SKM-1 (cell line): Measurements from ENCODE around the gene LIX1L.

Experiments used
- DNase-seq: peaks from one replicate; lab custom pipeline; 2025; ENCODE audit not compliant: unreplicated experiment; lab: John Stamatoyannopoulos, UW

Gene LIX1L

DNA sequence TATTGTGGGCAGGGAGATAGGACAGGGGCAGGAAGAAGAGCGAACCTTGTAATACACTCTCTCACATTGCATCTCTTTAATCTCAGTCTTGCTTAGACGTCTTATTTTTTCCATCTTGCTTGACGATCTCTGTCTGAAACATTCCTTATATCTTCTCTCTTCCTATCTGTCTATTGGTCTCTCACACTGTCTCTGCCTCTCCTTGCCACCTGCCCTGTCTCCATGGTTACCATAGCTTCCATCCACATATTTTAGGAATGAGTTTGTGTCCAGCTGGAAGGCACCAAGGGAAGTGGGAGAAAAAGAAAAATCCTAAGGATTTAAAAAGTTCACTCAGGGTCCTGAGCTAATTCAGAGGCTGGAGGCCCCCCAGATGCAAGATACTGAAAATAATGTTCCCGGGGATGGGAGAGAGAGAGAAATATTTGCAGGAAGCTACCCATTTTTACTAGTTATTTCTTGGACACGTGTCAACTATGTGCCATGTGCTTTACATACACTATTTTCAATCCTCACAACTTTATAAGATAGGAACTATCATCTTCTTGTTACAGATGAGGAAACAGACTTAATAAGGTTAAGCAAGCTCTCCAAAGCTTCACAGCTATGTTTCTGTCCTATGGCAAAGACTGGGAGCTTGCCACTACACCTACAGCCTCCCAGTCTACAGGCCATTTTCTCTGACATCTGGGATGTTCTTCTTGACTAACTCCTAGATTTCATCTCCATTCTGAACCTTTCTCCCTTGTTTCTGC lies 5.6 kb upstream of the LIX1L start:
- DNase-seq: no peak

DNA sequence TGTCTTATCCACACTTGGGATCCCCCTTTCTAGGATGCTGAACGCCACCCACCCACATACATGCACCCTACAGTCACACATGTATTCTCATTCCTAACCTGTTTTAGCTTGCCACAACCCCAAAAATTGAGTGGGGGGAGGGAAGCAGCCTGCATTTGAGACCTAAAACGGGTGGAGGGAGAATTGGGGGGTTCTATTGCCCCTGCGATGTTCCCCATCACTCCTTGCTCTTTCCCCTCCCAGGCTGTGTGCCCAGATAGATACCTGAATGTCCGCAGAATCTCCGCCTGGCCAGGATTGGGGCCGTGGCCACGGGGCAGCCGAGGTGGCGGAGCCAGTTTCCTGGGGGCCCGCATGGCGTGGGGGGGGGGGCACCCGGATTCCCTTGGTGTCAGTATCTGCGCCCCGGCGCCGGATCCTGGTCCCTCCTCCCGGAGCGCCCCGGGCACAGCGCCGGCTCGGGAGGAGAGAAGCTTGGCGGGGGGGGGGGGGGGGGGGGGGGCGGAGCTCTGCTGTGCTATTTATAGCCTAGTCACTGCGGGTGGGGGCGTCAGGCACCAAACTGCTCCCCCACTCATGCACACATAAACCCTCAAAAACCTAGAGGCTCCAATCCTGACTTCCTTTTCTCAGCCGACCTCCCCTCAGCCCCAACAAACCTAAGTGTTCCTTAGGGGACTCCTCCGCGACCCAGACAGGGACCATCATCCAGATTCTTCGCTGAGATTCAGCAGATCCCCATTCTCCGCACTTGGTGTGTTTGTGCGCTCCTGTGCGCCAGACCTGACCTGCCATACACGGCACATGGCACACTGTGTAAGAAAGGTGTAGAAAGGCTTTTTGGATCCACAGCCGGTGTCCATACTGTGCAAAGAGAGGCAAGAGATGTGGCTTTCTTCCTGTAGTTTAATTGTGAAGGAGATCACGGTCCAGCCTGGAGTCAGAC lies 4.6 kb upstream of the LIX1L start:
- no peak for DNase-seq

DNA sequence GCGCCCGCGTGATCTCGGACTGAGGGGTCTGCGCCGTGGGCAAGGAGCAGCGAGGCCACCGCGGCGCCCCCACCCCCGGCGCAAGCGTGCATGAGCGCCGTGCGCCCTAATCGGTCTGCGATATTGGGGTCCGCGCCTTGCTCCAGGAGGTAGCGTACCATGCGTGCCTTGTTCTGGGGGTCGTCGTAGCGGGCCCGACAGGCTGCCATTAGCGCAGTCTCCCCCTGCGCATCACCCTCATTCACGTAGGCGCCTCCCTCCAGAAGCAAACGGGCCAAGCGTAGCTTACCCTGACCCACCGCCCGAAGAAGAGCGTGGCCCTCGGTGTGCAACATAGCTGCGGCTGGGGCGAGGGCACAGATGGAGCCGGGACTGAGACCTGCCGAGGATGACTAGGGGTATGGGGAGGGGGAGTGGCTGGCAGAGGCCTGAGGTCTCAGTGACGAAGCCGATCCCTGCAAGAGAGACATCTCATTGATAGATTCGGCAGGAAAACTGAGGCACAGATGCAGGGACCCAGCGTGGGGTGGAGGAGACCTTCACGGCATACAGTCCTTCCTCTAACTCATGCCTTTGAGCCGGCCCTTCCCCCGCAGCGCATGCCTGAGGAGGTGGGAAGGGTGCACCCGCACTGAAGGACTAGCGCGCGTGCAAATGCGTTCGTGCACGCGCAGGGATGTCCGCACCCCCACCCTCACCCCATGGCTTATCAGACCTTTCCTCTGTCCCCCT lies 3.8 kb upstream of the LIX1L start:
- DNase-seq: no peak

DNA sequence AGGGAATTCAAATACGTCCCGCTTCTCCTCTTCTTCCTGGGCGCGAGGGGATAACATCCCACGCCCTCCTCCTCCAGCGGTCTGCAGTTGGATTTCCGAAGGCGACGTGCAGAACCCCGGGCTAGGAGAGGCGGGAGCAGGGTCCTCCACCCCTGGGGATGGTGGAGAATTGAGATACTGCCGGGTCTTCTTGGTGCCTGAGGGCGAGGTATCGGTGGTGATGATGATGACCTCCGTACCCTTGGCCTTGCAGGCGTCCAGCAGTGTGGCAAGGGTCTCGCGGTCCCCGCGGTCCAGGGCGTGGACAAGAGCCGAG lies 3.2 kb upstream of the LIX1L start:
- no peak for DNase-seq

DNA sequence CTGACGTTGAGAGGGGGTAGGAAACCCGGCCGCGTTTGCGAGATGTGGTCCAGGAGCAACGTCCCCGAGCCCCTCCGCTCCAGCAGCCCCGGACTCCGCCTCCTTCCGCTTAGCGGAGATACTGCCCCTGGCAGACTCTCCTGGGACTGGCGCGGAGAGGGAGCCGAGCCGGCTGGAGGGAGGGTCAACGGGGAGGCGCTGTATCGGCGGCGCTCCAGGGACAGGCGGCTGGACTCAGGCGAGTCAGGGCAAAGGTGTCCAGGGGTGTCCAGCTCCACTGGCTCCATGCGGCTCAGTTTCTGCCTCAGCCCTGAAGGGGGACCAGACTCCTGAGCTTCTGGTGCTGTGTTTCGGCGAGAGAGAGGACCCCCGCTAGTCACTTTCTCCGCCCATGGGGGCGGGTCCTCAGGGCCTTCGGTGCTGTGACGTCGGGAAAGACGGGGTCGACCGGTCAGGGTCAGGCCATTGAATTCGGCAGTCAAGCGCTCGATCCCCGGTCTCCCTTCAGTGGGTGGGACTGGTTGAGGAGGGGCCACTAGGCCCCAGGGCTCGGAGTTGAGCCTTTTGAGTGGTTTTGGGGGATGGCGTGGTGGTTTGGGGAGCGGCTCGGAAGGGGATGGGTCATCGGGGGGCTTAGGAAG lies 2.8 kb upstream of the LIX1L start:
- no peak for DNase-seq

DNA sequence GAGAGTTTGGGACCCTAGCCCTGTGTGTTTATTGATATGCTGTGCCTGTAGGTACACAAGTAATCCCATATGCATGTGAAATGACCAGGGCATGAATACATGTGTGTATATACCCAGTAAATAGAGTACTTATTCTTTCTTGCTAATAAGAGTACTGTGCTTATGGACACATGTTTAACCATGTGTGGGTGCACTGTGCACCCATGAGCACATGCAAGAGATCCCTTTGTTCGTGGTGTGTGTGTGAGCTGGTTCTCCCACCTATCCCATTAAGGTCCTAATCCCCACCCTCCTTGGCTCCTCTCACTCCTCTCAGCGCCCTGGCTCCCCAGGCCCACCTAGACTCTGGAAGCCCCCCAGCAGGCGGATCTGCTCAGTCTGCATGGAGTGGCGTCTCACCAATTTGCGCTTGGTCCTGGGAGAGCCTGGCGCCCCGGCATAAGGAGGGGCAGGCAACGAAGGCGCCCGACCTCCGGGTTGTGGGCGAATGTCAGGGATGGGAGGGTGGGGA lies 2.2 kb upstream of the LIX1L start:
- DNase-seq: no peak

DNA sequence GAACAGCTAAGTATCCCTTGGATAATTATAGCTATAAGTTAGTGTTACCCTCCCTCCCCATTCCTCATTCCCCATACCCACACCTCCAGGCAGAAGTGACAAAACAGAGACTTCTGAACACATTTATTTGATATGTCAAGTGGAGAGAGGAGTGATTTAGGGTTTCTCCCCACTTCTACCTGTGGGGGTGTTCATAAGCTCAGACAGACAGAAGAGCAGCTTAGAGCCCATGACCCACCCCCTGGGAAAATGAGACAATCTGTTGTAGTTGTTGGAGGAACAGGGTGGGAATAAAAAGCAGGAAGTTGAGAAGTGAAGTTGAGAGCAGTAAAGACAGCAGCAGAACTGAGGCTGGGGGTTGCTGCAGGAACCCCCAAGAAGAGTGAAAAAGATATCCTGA lies 1.5 kb upstream of the LIX1L start:
- no peak for DNase-seq

DNA sequence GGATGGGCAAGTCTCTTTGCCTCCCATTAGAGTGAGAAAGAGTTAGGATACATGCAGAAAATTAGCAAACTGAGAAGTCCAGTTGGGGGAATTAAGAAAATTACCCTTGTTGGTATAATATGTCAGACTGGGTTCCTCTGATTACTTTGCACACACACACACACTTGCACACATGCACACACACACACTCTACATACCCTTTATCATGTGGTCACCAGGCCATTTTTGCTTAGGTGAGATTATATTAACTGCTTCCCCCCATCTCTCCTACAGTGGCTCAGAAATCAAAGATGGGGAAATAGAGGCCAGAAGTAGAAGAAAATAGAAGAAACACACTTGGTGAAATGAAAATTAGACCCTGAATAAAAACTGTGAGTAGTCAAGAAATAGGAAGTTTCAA lies 917 bp upstream of the LIX1L start:
- no peak for DNase-seq

DNA sequence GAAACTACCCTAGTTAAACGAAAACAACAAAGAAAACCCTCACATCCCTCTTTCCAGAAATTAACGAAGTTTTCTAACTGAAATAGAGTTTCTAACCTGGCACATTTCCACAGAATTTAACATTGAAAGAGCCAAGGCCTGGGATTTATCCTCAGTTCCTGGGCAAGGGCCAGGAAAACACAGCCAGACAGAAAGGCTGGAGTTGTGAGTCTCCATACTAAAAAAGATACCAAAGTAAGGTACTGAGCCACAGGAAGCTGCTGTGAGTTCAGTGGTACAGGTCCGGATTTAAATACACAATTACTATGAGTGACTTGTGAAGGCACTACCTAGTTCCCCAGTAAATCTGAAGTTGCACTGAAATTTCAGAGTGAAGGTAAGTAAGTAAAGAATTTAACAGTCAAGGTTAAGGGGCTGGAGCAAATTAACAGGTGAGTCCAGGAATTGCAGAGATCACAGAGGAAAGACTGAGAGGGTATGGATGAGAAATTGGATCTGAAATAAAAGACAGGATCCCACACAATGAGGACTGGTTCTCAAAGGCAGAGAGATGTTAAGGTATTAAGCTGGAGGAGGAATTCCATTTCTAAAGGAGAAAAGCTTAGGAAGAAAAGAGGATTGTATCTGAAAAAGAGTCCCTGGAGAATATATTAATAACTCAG lies 905 bp downstream of the LIX1L start:
- DNase-seq: no peak

DNA sequence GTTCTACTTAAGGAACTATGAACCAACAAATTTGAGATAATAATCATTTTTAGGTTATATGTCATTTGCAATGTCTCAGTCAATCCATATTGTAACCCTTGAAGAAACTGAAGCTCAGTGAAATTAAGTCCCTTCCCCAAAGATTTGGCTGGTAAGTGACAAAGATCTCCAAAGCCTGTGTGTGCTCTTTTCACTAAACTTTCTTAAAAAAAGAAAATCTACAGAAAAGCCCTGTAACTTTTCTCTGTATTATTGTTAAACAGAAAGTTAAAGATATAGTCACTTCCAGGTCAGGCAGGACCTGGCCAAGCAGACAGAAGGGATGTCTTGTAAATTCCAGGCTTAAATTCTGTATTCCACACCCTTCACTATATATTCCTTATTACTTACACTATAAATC lies 1.5 kb downstream of the LIX1L start:
- no peak for DNase-seq

DNA sequence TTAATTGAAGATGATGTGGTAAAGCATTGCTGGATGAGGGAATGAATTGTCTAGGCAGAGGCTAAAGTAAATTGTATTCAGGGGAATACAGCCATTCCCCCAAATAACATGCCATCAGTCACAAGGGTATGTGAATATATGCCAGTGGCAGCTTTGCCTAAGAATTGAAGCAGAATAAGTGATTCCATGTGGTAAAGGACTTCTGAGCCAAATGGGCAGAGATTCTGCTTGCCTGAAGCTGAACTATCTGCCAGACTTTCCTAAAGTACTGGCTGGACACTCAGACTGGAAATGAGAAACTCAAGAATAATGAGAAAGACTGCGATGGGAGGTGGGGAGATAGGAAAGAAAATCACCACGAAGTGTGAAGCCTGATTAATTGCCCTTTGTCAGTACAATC lies 2.4 kb downstream of the LIX1L start:
- no peak for DNase-seq

DNA sequence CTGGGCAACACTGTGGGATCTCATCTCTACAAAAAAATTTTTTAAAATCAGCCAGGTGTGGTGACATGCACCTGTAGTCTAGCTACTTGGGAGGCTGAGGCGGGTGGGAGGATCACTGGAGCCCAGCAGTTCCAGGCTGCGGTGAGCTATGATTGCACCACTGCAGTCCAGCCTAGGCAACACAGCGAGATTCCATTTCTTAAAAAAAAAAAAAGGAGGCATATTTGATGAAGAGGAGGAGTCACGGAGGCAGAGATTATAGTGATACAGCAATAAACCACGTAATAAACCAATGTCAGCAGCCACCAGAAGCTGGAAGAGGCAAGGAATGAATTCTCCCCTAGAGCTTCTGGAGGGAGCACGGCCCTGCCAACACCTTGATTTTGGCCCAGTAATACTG lies 4.0 kb downstream of the LIX1L start:
- DNase-seq: no peak

DNA sequence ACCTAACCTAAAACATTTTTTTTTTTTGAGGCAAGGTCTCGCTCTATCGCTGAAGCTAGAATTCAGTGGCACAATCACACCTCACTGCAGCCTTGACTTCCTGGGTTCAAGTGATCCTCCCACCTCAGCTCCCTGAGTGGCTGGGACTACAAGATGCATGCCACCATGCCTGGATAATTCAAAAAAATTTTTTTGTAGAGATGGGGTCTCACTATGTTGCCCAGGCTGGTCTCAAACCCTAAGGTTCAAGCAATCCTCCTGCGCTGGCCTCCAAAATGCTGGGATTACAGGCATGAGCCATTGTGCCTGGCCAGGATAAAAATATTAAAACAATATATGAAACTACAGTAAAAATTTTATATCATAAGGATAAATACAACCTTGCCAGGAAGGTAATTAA lies 4.9 kb downstream of the LIX1L start:
- no peak for DNase-seq

DNA sequence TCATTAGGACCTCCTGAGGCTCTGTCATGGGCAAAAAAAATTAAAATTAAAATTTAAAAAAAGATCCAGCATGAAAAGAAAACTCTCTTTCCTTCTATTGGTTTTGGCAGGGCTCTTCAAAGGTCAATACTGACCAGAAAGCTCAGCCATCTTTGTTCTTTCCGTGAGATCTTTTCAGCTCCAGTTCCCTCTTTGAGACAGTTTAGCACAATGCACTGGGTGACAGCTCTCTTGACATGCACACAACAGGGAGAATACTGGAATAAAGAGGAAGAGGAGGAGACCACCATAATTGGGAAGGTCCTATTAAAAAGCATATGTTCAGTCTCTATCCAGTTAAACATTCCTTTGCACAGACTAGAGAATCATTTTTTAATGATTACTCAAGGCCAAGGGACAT lies 6.3 kb downstream of the LIX1L start:
- no peak for DNase-seq

DNA sequence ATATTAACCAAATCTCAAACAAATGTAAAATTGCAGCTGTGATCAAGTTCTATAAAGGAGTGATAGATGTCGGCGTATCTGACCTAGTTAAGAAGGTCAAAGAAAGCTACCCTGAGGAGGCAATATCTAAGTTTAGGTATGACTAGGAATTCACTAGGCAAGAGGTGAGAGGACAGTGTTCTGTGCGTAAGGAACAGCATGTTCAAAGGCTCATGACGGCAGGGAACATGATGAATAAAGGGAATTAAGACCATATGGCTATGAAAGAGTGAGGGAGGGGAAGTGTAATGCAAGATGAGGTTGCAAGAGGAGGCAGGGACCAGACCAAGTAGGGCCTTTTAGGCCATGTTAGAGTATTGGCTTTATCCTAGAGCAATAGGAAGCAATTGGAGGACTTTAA lies 8.6 kb downstream of the LIX1L start:
- no peak for DNase-seq

DNA sequence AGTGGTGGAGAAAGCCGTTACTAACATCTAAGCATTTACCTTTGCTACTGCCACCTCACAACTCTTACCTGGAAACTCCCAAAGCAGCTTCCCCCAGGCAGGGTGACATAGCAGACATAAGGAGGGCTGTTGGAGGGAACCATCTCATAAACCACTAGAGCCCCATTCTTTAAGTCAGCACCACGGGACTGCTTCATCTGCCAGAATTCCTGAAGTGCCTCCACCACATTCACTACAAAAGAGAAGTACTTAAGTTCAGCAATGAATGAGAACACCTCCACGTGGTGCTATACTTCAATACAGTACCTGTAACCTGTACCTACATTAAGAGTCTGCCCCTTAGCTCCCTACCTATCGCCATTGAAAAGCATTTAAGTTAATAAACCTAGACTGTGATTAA lies 10.3 kb downstream of the LIX1L start:
- no peak for DNase-seq

DNA sequence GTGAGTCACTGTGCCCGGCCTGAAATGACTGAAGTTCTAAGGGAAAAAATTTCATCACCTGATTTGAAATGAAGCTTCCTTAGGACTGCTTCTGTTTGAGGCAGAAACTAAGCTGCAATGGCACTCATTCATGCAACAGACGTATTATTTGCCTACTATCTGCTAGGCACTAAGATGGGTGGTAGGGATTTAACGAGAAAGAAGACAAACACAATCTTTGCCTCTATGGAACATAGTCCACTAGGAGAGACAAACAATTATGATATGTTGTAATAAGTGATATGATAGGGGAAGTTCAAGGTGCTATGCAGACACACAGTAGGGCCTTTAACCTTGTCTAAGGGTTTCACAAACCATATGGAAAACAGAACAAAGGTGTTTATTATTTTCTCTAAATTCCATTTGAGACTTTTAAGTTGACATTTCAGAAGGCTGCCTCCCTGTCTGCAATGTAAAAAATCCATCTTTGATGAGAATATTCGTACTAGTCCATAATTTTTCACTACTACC lies 11.3 kb downstream of the LIX1L start:
- no peak for DNase-seq

DNA sequence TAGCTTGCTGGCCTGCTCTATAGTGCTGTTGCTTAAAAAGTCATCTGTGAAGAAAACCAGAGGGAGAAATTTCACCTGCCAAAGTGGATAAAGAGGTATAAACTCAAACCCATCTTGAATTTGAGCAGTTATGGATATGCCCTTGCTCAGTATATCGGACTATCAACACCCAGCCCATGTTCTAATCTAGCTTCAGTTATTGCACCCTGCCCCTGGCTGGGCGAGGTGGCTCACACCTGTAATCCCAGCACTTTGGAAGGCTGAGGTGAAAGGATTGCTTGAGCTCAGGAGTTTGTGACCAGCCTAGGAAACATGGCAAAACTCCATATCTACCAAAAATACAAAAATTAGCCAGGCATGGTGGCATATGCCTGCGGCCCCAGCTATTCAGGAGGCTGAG lies 13.3 kb downstream of the LIX1L start:
- no peak for DNase-seq

DNA sequence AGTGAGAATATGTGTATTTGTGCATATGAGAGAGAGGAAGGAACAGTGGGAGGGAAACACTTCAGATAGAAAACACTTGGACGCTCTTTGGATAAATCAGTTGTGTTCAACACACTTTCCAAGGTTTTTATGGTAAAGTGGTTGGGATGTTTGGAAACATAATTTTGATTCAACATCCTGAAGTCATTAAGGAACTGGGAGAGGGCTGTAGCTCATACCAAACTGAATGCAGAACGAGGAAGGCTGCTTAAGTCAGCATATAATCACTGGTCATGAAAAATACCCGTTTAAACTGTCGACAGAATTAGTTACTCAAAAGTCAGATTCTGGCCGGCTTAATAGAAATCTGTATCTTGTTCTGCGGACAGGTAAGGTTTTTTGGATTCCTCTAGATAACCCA lies 14.9 kb downstream of the LIX1L start:
- DNase-seq: no peak

DNA sequence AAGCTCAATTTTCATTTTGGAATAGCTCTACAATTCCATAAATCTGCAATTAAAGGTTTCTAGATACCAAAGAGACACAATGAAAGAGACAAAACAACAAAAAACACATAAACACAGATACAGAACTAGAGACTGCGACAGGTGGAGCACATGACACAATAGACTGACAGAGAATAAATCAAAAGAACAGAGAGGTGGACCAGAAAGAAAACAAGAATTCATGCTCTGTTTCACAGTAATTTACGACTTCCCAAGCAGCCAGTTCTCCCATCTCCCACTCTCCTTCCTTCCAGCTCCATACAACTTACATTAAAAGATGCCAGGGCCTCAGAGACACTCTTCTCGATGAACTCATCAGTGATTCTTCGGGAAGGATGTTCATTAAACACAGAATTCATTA lies 15.4 kb downstream of the LIX1L start:
- no peak for DNase-seq

DNA sequence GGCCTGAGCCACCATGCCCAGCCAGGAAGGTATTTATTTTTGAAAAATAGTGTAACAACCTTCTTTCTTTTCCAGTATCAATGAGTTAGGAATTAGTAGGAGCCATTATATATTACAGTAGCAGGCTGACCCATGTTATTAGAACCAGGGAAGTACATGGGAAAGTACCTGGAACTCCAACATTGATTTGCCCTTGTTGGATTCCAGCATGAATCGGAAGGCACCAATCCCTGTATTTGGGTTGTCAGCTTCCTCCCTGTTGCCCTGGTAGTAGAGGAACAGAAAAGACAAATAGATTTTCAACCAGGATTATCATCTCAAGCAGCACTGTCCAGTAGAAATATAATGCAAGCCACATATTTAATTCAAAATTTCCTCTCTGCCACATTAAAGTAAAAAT lies 20.4 kb downstream of the LIX1L start:
- DNase-seq: no peak
